Mucosa of rectum (tissue), 2 donors: ENCODE data around the gene MED17.

Experiments used
- H3K27ac ChIP-seq, 2 donors: one replicate each; pipeline ENCODE4 v1.7.0; 2013; ENCODE audit warnings: inconsistent platforms in 2 of 2, low read depth in 2 of 2, low read length in 2 of 2
- H3K27me3 ChIP-seq, 2 donors: one replicate each; pipeline ENCODE4 v1.7.0; 2013; ENCODE audit warnings: low read length in 2 of 2; ENCODE audit not compliant: control insufficient read depth in 2 of 2, insufficient read depth in 2 of 2
- H3K36me3 ChIP-seq, 2 donors: one replicate each; pipeline ENCODE4 v1.7.0; 2013; ENCODE audit warnings: low read length in 2 of 2; ENCODE audit not compliant: control insufficient read depth in 2 of 2, insufficient read depth in 2 of 2
- H3K4me1 ChIP-seq, 2 donors: one replicate each; pipeline ENCODE4 v1.7.0; 2013; ENCODE audit warnings: low read length in 2 of 2, mild to moderate bottlenecking in 1 of 2; ENCODE audit not compliant: control insufficient read depth in 2 of 2, insufficient read depth in 2 of 2
- H3K4me3 ChIP-seq, 2 donors: one replicate each; pipeline ENCODE4 v1.7.0; 2013; ENCODE audit warnings: low read length in 2 of 2
- H3K9ac ChIP-seq, 2 donors: one replicate each; pipeline ENCODE4 v1.7.0; 2013; ENCODE audit warnings: low read length in 2 of 2, low read depth in 1 of 2, mild to moderate bottlenecking in 1 of 2
- H3K9me3 ChIP-seq, 2 donors: one replicate each; pipeline ENCODE4 v1.7.0; 2013; ENCODE audit warnings: low read length in 2 of 2; ENCODE audit not compliant: control insufficient read depth in 2 of 2
- donor health status: healthy.
- donor health status: Normal muscosa, but diverticular disease.

The MED17 gene

GRCh38 chr11:93829598-93829997 lies 45.5 kb downstream of the MED17 start:
- H3K4me1 ChIP-seq, result peaks cover 0 to 15% of the 10 kb centered on the region in 2 donors
- no peak overlapping the region for H3K4me3 ChIP-seq
- no peaks in the 10 kb centered on the region for H3K36me3 ChIP-seq
- no peak overlapping the region for H3K9ac ChIP-seq
- no peak overlapping the region for H3K27ac ChIP-seq
- no peaks in the 10 kb centered on the region for H3K27me3 ChIP-seq
- H3K9me3 ChIP-seq, result no peaks in the 10 kb centered on the region

GRCh38 chr11:93831343-93832127 lies 47.5 kb downstream of the MED17 start:
- H3K36me3 ChIP-seq, result no peaks in the 10 kb centered on the region
- H3K9ac ChIP-seq, result no peak overlapping the region
- H3K27ac ChIP-seq, result no peak overlapping the region
- H3K4me3 ChIP-seq, result no peak overlapping the region
- H3K4me1 ChIP-seq, result peaks cover 0 to 15% of the 10 kb centered on the region in 2 donors
- H3K9me3 ChIP-seq, result no peaks in the 10 kb centered on the region
- H3K27me3 ChIP-seq, result no peaks in the 10 kb centered on the region

GRCh38 chr11:93832780-93833179 lies 48.7 kb downstream of the MED17 start:
- no peak overlapping the region for H3K27ac ChIP-seq
- no peaks in the 10 kb centered on the region for H3K27me3 ChIP-seq
- no peaks in the 10 kb centered on the region for H3K9me3 ChIP-seq
- no peak overlapping the region for H3K4me3 ChIP-seq
- H3K4me1 ChIP-seq, result peaks cover 0 to 15% of the 10 kb centered on the region in 2 donors
- H3K36me3 ChIP-seq, result no peaks in the 10 kb centered on the region
- H3K9ac ChIP-seq, result no peak overlapping the region

GRCh38 chr11:93838967-93839366 lies 54.9 kb downstream of the MED17 start:
- H3K4me1 ChIP-seq, result peaks cover 0 to 8% of the 10 kb centered on the region in 2 donors
- H3K36me3 ChIP-seq, result no peaks in the 10 kb centered on the region
- H3K27me3 ChIP-seq, result no peaks in the 10 kb centered on the region
- no peaks in the 10 kb centered on the region for H3K9me3 ChIP-seq
- H3K9ac ChIP-seq, result no peak overlapping the region
- no peak overlapping the region for H3K4me3 ChIP-seq
- no peak overlapping the region for H3K27ac ChIP-seq

GRCh38 chr11:93840180-93840579 lies 56.1 kb downstream of the MED17 start:
- no peaks in the 10 kb centered on the region for H3K9me3 ChIP-seq
- H3K27ac ChIP-seq, result no peak overlapping the region
- H3K27me3 ChIP-seq, result no peaks in the 10 kb centered on the region
- H3K9ac ChIP-seq, result no peak overlapping the region
- no peak overlapping the region for H3K4me3 ChIP-seq
- H3K4me1 ChIP-seq, result peaks cover 0 to 8% of the 10 kb centered on the region in 2 donors
- no peaks in the 10 kb centered on the region for H3K36me3 ChIP-seq

- no peak overlapping the region for H3K4me3 ChIP-seq
- H3K4me1 ChIP-seq, result peaks cover 0 to 8% of the 10 kb centered on the region in 2 donors
- no peak overlapping the region for H3K27ac ChIP-seq
- no peaks in the 10 kb centered on the region for H3K9me3 ChIP-seq
- no peak overlapping the region for H3K9ac ChIP-seq
- H3K36me3 ChIP-seq, result no peaks in the 10 kb centered on the region
- no peaks in the 10 kb centered on the region for H3K27me3 ChIP-seq
Observed at GRCh38 chr11:93840981-93841380, 56.9 kb downstream of the MED17 start.

GRCh38 chr11:93841446-93841845 lies 57.4 kb downstream of the MED17 start:
- Histone ChIP-seq H3K36me3 (no peaks in the 10 kb centered on the region), H3K4me1 (peaks cover 0 to 8% of the 10 kb centered on the region in 2 donors), H3K9ac (no peak overlapping the region), H3K4me3 (no peak overlapping the region), H3K27ac (no peak overlapping the region), H3K27me3 (no peaks in the 10 kb centered on the region), H3K9me3 (no peaks in the 10 kb centered on the region)

- Histone ChIP-seq H3K27me3 (no peaks in the 10 kb centered on the region), H3K27ac (peak overlapping the region; percentile 33 to 48), H3K9ac (peak overlapping the region in 1 of 2 donors; percentile 21), H3K4me3 (no peak overlapping the region), H3K9me3 (no peaks in the 10 kb centered on the region), H3K36me3 (no peaks in the 10 kb centered on the region), H3K4me1 (peaks cover 0 to 8% of the 10 kb centered on the region in 2 donors)
Observed at GRCh38 chr11:93842034-93842433, 58.0 kb downstream of the MED17 start.

- Histone ChIP-seq H3K4me1 (peaks cover 0 to 8% of the 10 kb centered on the region in 2 donors), H3K27ac (peak overlapping the region; percentile 33 to 48), H3K9ac (no peak overlapping the region)
Observed at GRCh38 chr11:93842461-93842860, 58.4 kb downstream of the MED17 start.

GRCh38 chr11:93843906-93844305 lies 59.8 kb downstream of the MED17 start:
- no peak overlapping the region for H3K4me3 ChIP-seq
- H3K36me3 ChIP-seq, result no peaks in the 10 kb centered on the region
- peaks cover 0 to 6% of the 10 kb centered on the region in 2 donors for H3K4me1 ChIP-seq
- H3K27ac ChIP-seq, result no peak overlapping the region
- no peaks in the 10 kb centered on the region for H3K27me3 ChIP-seq
- H3K9me3 ChIP-seq, result no peaks in the 10 kb centered on the region
- no peak overlapping the region for H3K9ac ChIP-seq

More at GRCh38 chr11:93842461-93842860, 58.4 kb downstream of the MED17 start:
- Histone ChIP-seq H3K4me3 (no peak overlapping the region), H3K9me3 (no peaks in the 10 kb centered on the region), H3K36me3 (no peaks in the 10 kb centered on the region), H3K27me3 (no peaks in the 10 kb centered on the region)
